ENCODE results near the gene PNMA8B. TPM values are rescaled to one million over a fixed set of nuclear protein-coding genes. Genes with fewer than 3 reads are reported as not detected.

The PNMA8B gene
- polyA plus RNA-seq, 1 of the 3 experiments (the other 2 are of a cell fraction) = 0.92 TPM

GRCh38 chr19:46474211-46474610, 21.5 kb downstream of the PNMA8B start (continued):
- TF ChIP-seq ZBTB33 (IDR thresholded peaks at IDR 0.05; ENCODE audit: borderline replicate concordance, low read depth) (no peak), RXRA (IDR thresholded peaks at IDR 0.05; ENCODE audit: borderline replicate concordance, low read depth) (no peak), TEAD4 (IDR thresholded peaks at IDR 0.05; ENCODE audit: borderline replicate concordance, insufficient read depth) (no peak)

- Histone ChIP-seq H3K9me2 (no peaks in the 10 kb centered on the region), H2AFZ (ENCODE audit: low read depth) (no peak overlapping the region), H3K4me2 (no peak overlapping the region), H3K79me2 (ENCODE audit: insufficient read depth) (peaks cover 8% of the 10 kb centered on the region; the same call in 1 of the 2 replicates), H3K4me1 (ENCODE audit: control insufficient read depth in 1 of 2, insufficient read depth in 2 of 2, low read depth in 1 of 2, low read length in 1 of 2) (peaks cover 14 to 16% of the 10 kb centered on the region in 2 experiments; a peak in 2 of 4 replicates), H3K36me3 (replicated peaks in 1 of 2; ENCODE audit: control insufficient read depth in 1 of 2, insufficient read depth in 2 of 2, low read length in 1 of 2) (peaks cover 0 to 7% of the 10 kb centered on the region in 2 experiments), H3K4me3 (ENCODE audit: low read depth in 2 of 2, low read length in 1 of 2) (no peak overlapping the region), H3K27me3 (ENCODE audit: insufficient read depth) (no peaks in the 10 kb centered on the region), H3F3A (replicated peaks; ENCODE audit: insufficient read depth) (peaks cover 24% of the 10 kb centered on the region), H3K27ac (ENCODE audit: low read depth in 2 of 2, low read length in 1 of 2) (no peak overlapping the region), H3K9me3 (no peaks in the 10 kb centered on the region), H3K9ac (no peak overlapping the region), H4K20me1 (ENCODE audit: insufficient read depth) (no peaks in the 10 kb centered on the region)
- POLR2A ChIA-PET = no interaction called here
- WGBS (ENCODE audit: low lambda C conversion rate) = 91% methylated on average over 4 of the region's 4 CpGs
- DNase-seq = no peak
- CTCF ChIA-PET = interaction anchor here (1.0 to 24.7 kb wide), 3 partner anchors 12 to 73 kb away, joined by 3 to 463 read pairs (median 11); no protein-coding TSS in a partner anchor
- TF ChIP-seq FOXJ3 (CRISPR knock-in tag; IDR thresholded peaks at IDR 0.05) = no peak
- TF ChIP-seq REST (IDR thresholded peaks at IDR 0.05; ENCODE audit: low read depth, low read length) = no peak
- TF ChIP-seq MXI1 (IDR thresholded peaks at IDR 0.05; ENCODE audit: low read depth, low read length) = no peak
- no peak for TF ChIP-seq SMC3 (IDR thresholded peaks at IDR 0.05; ENCODE audit: low read depth, low read length)
- TF ChIP-seq RAD21 (IDR thresholded peaks at IDR 0.05; ENCODE audit: low read length) = no peak
- TF ChIP-seq TEAD4 (IDR thresholded peaks at IDR 0.05; ENCODE audit: borderline replicate concordance, insufficient read depth) = no peak
- TF ChIP-seq EP300 (IDR thresholded peaks at IDR 0.05; ENCODE audit: borderline replicate concordance in 1 of 2, low read depth in 1 of 2, low read length in 1 of 2) = no peak
Observed at GRCh38 chr19:46472592-46472991, 23.1 kb downstream of the PNMA8B start.
